ENCODE measurements around the gene MSL3B.
A peak's percentile ranks its signal among the peaks of the same experiment; 100 is the strongest.

The MSL3B gene

DNA sequence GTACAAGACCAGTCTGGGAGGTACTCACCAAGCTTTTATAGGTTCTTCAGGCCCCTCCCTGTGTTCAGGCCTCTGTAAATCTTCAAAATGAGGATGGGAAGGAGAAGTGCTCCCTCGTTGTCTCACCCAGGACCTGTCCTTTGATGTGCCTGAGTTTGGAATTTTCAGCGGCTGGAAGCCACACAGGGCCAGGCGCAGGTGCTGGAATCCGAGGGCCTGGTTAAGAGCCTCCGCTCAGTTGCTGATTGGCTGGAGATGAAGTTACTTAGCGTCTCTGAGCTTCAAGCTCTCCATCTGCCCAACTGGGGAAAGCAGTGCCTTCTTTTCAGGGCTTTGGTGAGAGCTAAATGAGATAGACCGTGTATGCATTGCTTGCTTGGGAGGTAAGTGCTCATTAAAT is 43.8 kb downstream of the MSL3B start:
- Mint-ChIP-seq H3K9me3 (peaks cover 3% of the 10 kb centered on the region), H3K4me3 (no peak overlapping the region), H3K27ac (no peak overlapping the region), H3K36me3 (peaks cover 1% of the 10 kb centered on the region), H3K4me1 (no peaks in the 10 kb centered on the region), H3K27me3 (ENCODE audit: insufficient read depth, low read depth) (peaks cover 3% of the 10 kb centered on the region)
- H2AFZ ChIP-seq (replicated peaks), result no peak overlapping the region
- peak; percentile 27 for DNase-seq (ENCODE audit: low spot score)
- H3K36me3 ChIP-seq, result no peaks in the 10 kb centered on the region
- H3K79me2 ChIP-seq (ENCODE audit: low read depth), result no peaks in the 10 kb centered on the region
- TF ChIP-seq EZH2phosphoT487 (IDR thresholded peaks at IDR 0.05), result no peak
- TF ChIP-seq, protein P1, sequence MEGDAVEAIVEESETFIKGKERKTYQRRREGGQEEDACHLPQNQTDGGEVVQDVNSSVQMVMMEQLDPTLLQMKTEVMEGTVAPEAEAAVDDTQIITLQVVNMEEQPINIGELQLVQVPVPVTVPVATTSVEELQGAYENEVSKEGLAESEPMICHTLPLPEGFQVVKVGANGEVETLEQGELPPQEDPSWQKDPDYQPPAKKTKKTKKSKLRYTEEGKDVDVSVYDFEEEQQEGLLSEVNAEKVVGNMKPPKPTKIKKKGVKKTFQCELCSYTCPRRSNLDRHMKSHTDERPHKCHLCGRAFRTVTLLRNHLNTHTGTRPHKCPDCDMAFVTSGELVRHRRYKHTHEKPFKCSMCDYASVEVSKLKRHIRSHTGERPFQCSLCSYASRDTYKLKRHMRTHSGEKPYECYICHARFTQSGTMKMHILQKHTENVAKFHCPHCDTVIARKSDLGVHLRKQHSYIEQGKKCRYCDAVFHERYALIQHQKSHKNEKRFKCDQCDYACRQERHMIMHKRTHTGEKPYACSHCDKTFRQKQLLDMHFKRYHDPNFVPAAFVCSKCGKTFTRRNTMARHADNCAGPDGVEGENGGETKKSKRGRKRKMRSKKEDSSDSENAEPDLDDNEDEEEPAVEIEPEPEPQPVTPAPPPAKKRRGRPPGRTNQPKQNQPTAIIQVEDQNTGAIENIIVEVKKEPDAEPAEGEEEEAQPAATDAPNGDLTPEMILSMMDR (IDR thresholded peaks at IDR 0.05), result no peak
- H3K9ac ChIP-seq, result no peak overlapping the region
- H3K4me1 ChIP-seq, result no peaks in the 10 kb centered on the region
- no peak overlapping the region for H3K27ac ChIP-seq
- no peaks in the 10 kb centered on the region for H3K9me3 ChIP-seq (ENCODE audit: low read depth)
- H3K27me3 ChIP-seq, result no peaks in the 10 kb centered on the region
- no peak overlapping the region for H3K4me3 ChIP-seq
- H4K20me1 ChIP-seq (ENCODE audit: low read depth), result no peaks in the 10 kb centered on the region
- H3F3A ChIP-seq (ENCODE audit: low read depth), result no peaks in the 10 kb centered on the region
- no peak overlapping the region for H3K4me2 ChIP-seq

DNA sequence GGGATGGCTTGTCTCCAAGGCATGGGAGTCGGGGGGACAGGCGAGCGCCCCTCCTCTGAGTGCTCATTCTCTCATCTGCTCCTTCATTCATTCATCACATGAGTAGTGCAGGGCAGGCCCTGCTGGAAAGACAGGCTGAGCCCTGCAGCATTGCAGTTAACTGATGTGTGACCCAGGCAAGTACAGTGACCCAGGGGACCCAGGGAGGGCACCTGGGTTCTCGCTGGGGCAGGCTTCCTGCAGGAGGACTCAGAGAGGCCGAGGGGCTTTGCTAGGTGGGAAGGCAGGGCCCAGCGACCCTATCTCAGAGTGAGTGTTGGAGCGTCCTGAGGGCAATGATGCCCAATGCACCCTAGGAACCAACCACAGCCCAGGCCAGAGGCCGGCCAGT is 44.5 kb downstream of the MSL3B start:
- H3K27ac ChIP-seq, result no peak overlapping the region
- H3K9me3 ChIP-seq (ENCODE audit: low read depth), result no peaks in the 10 kb centered on the region
- H2AFZ ChIP-seq (replicated peaks), result no peak overlapping the region
- H3K4me2 ChIP-seq, result no peak overlapping the region
- H3K79me2 ChIP-seq (ENCODE audit: low read depth), result no peaks in the 10 kb centered on the region
- no peaks in the 10 kb centered on the region for H3K4me1 ChIP-seq
- no peak overlapping the region for H3K4me3 ChIP-seq
- no peaks in the 10 kb centered on the region for H3F3A ChIP-seq (ENCODE audit: low read depth)
- H3K27ac Mint-ChIP-seq, result no peak overlapping the region
- H3K27me3 ChIP-seq, result no peaks in the 10 kb centered on the region
- peaks cover 3% of the 10 kb centered on the region for H3K27me3 Mint-ChIP-seq (ENCODE audit: insufficient read depth, low read depth)
- DNase-seq (ENCODE audit: low spot score), result no peak
- H3K9ac ChIP-seq, result no peak overlapping the region
- H3K9me3 Mint-ChIP-seq, result peaks cover 3% of the 10 kb centered on the region
- no peaks in the 10 kb centered on the region for H3K36me3 ChIP-seq
- peaks cover 1% of the 10 kb centered on the region for H3K36me3 Mint-ChIP-seq
- H4K20me1 ChIP-seq (ENCODE audit: low read depth), result no peaks in the 10 kb centered on the region
- TF ChIP-seq EZH2 (IDR thresholded peaks at IDR 0.05) (no peak), EZH2phosphoT487 (IDR thresholded peaks at IDR 0.05) (no peak)
- TF ChIP-seq, protein P1 (IDR thresholded peaks at IDR 0.05), result no peak
- H3K4me3 Mint-ChIP-seq, result no peak overlapping the region
- no peaks in the 10 kb centered on the region for H3K4me1 Mint-ChIP-seq

DNA sequence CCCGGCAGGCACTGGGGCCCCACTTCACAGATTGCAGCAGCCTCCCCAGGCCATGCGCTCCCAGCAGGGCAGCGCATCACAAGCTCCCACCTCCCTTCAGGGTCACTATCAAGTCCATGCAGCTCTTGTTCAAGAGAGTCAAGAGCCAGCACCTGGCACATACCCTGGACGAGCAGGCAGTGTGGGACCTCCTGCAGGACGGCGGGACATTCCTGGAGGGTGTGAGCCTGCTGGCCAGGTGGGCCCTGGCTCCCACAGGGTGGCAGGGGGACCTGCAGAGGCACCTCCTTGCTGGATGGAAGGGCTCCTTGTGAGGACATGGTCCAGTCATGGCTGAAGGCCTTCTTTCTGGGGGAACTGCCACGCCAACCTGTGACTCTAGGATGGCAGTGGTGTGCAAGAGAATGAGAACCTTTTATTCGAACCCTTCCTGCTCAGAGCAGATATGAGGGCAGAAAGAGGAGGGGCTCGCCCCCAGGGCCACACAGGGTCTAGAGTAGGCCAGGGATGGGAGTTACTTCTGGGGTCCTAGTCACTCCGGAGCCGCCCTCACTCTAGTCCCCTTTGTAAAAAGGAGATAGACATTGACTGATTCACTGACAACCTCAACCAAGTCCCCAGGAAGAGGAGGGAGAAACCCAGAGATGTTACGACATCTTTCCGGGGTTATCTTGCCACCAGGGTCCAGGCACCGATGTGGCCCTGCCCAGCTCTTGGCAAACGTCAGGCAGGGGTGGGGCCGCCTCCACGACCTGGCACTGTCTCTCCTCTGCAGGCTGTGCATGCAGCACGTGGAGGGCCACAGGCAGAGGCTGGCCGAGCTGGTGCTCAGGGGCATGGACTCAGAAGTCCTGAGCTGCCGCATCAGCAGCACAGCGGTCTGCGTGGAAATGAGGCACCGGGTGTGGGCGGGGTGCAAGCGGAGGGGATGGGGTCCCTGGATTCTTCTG is 45.1 kb downstream of the MSL3B start:
- H3K36me3 Mint-ChIP-seq, result peaks cover 1% of the 10 kb centered on the region
- H3K4me1 Mint-ChIP-seq, result no peaks in the 10 kb centered on the region
- TF ChIP-seq, protein P1 (IDR thresholded peaks at IDR 0.05), result no peak
- no peak for TF ChIP-seq EZH2phosphoT487 (IDR thresholded peaks at IDR 0.05)
- Histone ChIP-seq H3K9me3 (ENCODE audit: low read depth) (no peaks in the 10 kb centered on the region), H3K79me2 (ENCODE audit: low read depth) (no peaks in the 10 kb centered on the region), H4K20me1 (ENCODE audit: low read depth) (no peaks in the 10 kb centered on the region), H3K27me3 (no peaks in the 10 kb centered on the region), H3K27ac (no peak overlapping the region), H3K4me3 (no peak overlapping the region), H2AFZ (replicated peaks) (no peak overlapping the region), H3K4me2 (no peak overlapping the region), H3F3A (ENCODE audit: low read depth) (no peaks in the 10 kb centered on the region), H3K36me3 (no peaks in the 10 kb centered on the region), H3K9ac (no peak overlapping the region), H3K4me1 (no peaks in the 10 kb centered on the region)
- DNase-seq (ENCODE audit: low spot score), result no peak
- peaks cover 3% of the 10 kb centered on the region for H3K27me3 Mint-ChIP-seq (ENCODE audit: insufficient read depth, low read depth)
- no peak overlapping the region for H3K4me3 Mint-ChIP-seq
- no peak overlapping the region for H3K27ac Mint-ChIP-seq
- peaks cover 3% of the 10 kb centered on the region for H3K9me3 Mint-ChIP-seq

Measured in neural progenitor cell (in vitro differentiated cells).